GM12878 (cell line): ENCODE data around the gene ETV6. TPM values are rescaled to one million over a fixed set of nuclear protein-coding genes. Genes with fewer than 3 reads are reported as not detected.
A peak's percentile ranks its signal among the peaks of the same experiment; 100 is the strongest.

Experiments
- ATAC-seq: fragments of 200-7000 bp; cut with Tn5 transposase; 3 replicates; pipeline ENCODE4 v1.9.1; 2020; ENCODE audit warnings: mild to moderate bottlenecking, moderate library complexity
- BruUV-seq: library from RNA; stranded (reverse); fragments of 400-500 nt; replicated peaks from 2 replicates; lab custom pipeline; 2021; lab: Mats Ljungman, UMichigan
- CTCF ChIA-PET: fragments of 300-600 bp; sonication (Branson Sonifier 250); formaldehyde crosslinking; extraction: SDS; loops from one replicate; lab custom pipeline; 2021; ENCODE audit warnings: inconsistent platforms; lab: Yijun Ruan, JAX
- POLR2A ChIA-PET: fragments of 350-600 bp; formaldehyde crosslinking; extraction: SDS; loops from one replicate; lab custom pipeline; 2021; ENCODE audit warnings: inconsistent platforms; lab: Charles Lee
- RAD21 ChIA-PET: fragments of 300-600 bp; sonication (Branson Sonifier 250); formaldehyde crosslinking; loops from one replicate; lab custom pipeline; 2023; ENCODE audit warnings: antibody characterized with exemption; ENCODE audit not compliant: unreplicated experiment; lab: Charles Lee
- SMC1A ChIA-PET: fragments of 300-600 bp; sonication (Branson Sonifier 250); formaldehyde crosslinking; loops from one replicate; lab custom pipeline; 2023; ENCODE audit not compliant: unreplicated experiment, uncharacterized antibody; lab: Charles Lee
- DNase-seq: peaks from one replicate; pipeline ENCODE4 v3.0.0-alpha.2; 2011; ENCODE audit warnings: low read depth, low spot score
- FAIRE-seq: peaks from 3 replicates; lab custom pipeline; 2011; peaks lifted over from hg19 to GRCh38; lab: Jason Lieb, UNC
- H2AFZ ChIP-seq: 2 replicates; pipeline ENCODE4 v1.6.0; 2011; ENCODE audit warnings: low read depth, low read length, control low read depth; ENCODE audit not compliant: control insufficient read depth
- H3K27ac ChIP-seq: 2 replicates; pipeline ENCODE4 v1.5.1; 2011; ENCODE audit warnings: control low read depth; ENCODE audit not compliant: control insufficient read depth, insufficient read depth
- H3K27me3 ChIP-seq, 2 experiments: replicated peaks in 1 of 2; 2 replicates each; pipeline versions ENCODE4 v1.6.0 to v1.6.1; 2011; ENCODE audit warnings: low read length in 1 of 2; ENCODE audit not compliant: control insufficient read depth in 2 of 2, insufficient read depth in 2 of 2
- H3K36me3 ChIP-seq, 2 experiments: 2 replicates each; pipeline ENCODE4 v1.5.1; 2011; ENCODE audit warnings: low read length in 1 of 2; ENCODE audit not compliant: control insufficient read depth in 2 of 2, insufficient read depth in 2 of 2
- H3K4me1 ChIP-seq: 2 replicates; pipeline ENCODE4 v1.6.1; 2011; ENCODE audit warnings: mild to moderate bottlenecking, low read length, moderate library complexity, mixed read lengths; ENCODE audit not compliant: control insufficient read depth, insufficient read depth
- H3K4me2 ChIP-seq: 2 replicates; pipeline ENCODE4 v1.6.0; 2011; ENCODE audit warnings: control low read depth; ENCODE audit not compliant: control insufficient read depth, insufficient read depth
- H3K4me3 ChIP-seq: fragments of 200-600 bp; sonication (generic); 2 replicates; pipeline ENCODE4 v1.5.1; 2016
- H3K79me2 ChIP-seq: 2 replicates; pipeline ENCODE4 v1.6.0; 2011; ENCODE audit warnings: low read length; ENCODE audit not compliant: control insufficient read depth, insufficient read depth
- H3K9ac ChIP-seq: 2 replicates; pipeline ENCODE4 v1.8.0; 2011; ENCODE audit warnings: low read length, control low read depth, mixed read lengths; ENCODE audit not compliant: control insufficient read depth, insufficient read depth
- H3K9me3 ChIP-seq: replicated peaks from 3 replicates; pipeline ENCODE4 v1.5.1; 2011; ENCODE audit warnings: mild to moderate bottlenecking, low read length; ENCODE audit not compliant: control insufficient read depth, insufficient read depth
- H4K20me1 ChIP-seq: 2 replicates; pipeline ENCODE4 v1.6.0; 2011; ENCODE audit not compliant: control insufficient read depth, insufficient read depth
- BHLHE40 ChIP-seq, 2 experiments: fragments of 450-650 bp in 1 of 2; IDR thresholded peaks; 2 replicates each; pipeline ENCODE4 v1.6.1; 2011 to 2017; ENCODE audit warnings: low read depth in 2 of 2, borderline replicate concordance in 1 of 2, improper control_type of control experiment in 1 of 2, low read length in 1 of 2, mild to moderate bottlenecking in 1 of 2
- WRNIP1 ChIP-seq: IDR thresholded peaks from 2 replicates; pipeline ENCODE4 v1.6.1; 2011; ENCODE audit warnings: low read depth, low read length, improper control_type of control experiment, borderline replicate concordance
- WGBS: methylation state at CpG from one replicate; pipeline ENCODE4 v1.1.6; 2016; ENCODE audit warnings: low lambda C conversion rate; ENCODE audit not compliant: insufficient replicate concordance, insufficient coverage; ENCODE audit errors: missing lambda C conversion rate; 5-methylcytosine and 5-hydroxymethylcytosine counted together
- in situ Hi-C: fragments of 300-500 bp; cut with MboI; formaldehyde crosslinking; loops from 9 replicates; pipeline ENCODE4 v1.14.3; 2018; ENCODE audit warnings: mixed read lengths
- intact Hi-C: fragments of 100-400 bp; cut with micrococcal nuclease; formaldehyde crosslinking; loops from one replicate; pipeline ENCODE4 v1.14.2; 2022; ENCODE audit not compliant: unreplicated experiment
- polyA plus RNA-seq, 11 experiments: library from polyadenylated mRNA; depleted of rRNA in 4 of 11; unstranded in 6 of 11; stranded (reverse) in 5 of 11; fragments of >200 nt; fragmentation: Nextera tagmentation in 4 of 11; fragmentation: Illumina TruSeq in 1 of 11; extraction: Ambion mirVana in 4 of 11; extraction: Trizol in 1 of 11; gene quantifications; 1 replicate in 1 of 11; 2 replicates in 10 of 11; pipeline versions ENCODE4 v1.2.1 to v1.2.3, GENCODE V29; 2011 to 2016; ENCODE audit warnings: inconsistent platforms in 2 of 11, missing spikeins in 2 of 11, low read depth in 1 of 11
- total RNA-seq, 4 experiments: library from RNA; depleted of rRNA in 3 of 4; stranded (reverse); fragments of >200 nt in 3 of 4; fragmentation: Illumina TruSeq in 1 of 4; extraction: Trizol in 1 of 4; gene quantifications; 2 replicates each; pipeline versions ENCODE4 v1.2.1 to v1.2.3, GENCODE V29; 2013 to 2021
- TF ChIP-seq, protein P1 (sequence below): fragments of 450-650 bp; IDR thresholded peaks from 2 replicates; pipeline ENCODE4 v1.6.1; 2017; ENCODE audit warnings: borderline replicate concordance
- TF ChIP-seq, protein P2 (sequence below), 3 experiments: IDR thresholded peaks in 2 of 3; conservative IDR thresholded peaks in 1 of 3; 2 replicates each; pipeline ENCODE4 v1.5.1; 2011; ENCODE audit warnings: low read depth in 3 of 3, low read length in 3 of 3, mild to moderate bottlenecking in 3 of 3, control low read depth in 2 of 3, moderate library complexity in 2 of 3, inconsistent platforms in 1 of 3, mixed read lengths in 1 of 3; ENCODE audit not compliant: control insufficient read depth in 2 of 3, insufficient read depth in 1 of 3; ENCODE audit errors: extremely low read depth in 1 of 3
- TF ChIP-seq, protein P3 (sequence below): IDR thresholded peaks from 2 replicates; pipeline ENCODE4 v1.6.1; 2012; ENCODE audit warnings: low read depth, low read length, improper control_type of control experiment

The ETV6 gene
- total and polyA plus RNA-seq, 10 of the 15 experiments (the other 5 are each of a cell fraction or from before 2014, with no cell fraction given) = 6.6 to 74.8 (median 24.6) TPM

DNA sequence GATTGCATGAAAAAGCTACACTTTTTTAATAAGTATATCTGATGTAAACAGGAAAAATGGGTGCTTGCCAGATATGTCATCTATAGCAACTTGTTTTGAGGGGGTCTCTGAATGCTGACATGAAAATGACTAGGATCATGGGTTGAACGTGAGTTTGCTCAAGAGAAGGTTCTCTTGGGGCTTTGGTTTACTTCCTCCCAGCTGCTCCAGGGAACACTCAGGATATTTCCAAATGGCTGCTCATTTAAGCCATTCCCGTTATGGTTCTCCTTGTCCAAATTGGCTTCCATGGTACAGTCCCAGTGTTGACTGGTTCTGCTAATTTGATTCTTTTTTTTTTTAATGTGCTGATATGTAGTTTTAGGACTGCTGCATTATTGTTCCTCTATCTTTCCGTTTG, 118.3 kb downstream of the ETV6 start:
- peak overlapping the region; percentile 6; the same call in 1 of the 2 replicates for H3K4me2 ChIP-seq

More for the DNA sequence above, 118.3 kb downstream of the ETV6 start:
- ATAC-seq (no peak), FAIRE-seq (no peak), DNase-seq (no peak)
- intact Hi-C loops = no loop called here
- no peaks in the 10 kb centered on the region for H3K27me3 ChIP-seq
- SMC1A ChIA-PET = interaction anchor here (1.5 to 39.9 kb wide), 6 partner anchors 0 to 66 kb away, joined by 3 to 1116 read pairs (median 209); no protein-coding TSS in a partner anchor
- no peak overlapping the region for H3K9ac ChIP-seq
- H3K4me1 ChIP-seq = peaks cover 92% of the 10 kb centered on the region
- no peaks in the 10 kb centered on the region for H4K20me1 ChIP-seq
- in situ Hi-C loops = no loop called here
- no peak overlapping the region for H2AFZ ChIP-seq
- POLR2A ChIA-PET = interaction anchor here (2.8 to 10.8 kb wide), 3 partner anchors 13 to 65 kb away, joined by 7 to 144 read pairs (median 91); no protein-coding TSS in a partner anchor
- RAD21 ChIA-PET = interaction anchor here (2.2 to 21.4 kb wide), 7 partner anchors 9 to 69 kb away, joined by 6 to 497 read pairs (median 86); no protein-coding TSS in a partner anchor
- H3K4me3 ChIP-seq = no peak overlapping the region
- WGBS = 98% methylated on average over 3 of the region's 3 CpGs
- H3K36me3 ChIP-seq = peaks cover 11 to 12% of the 10 kb centered on the region in 2 experiments
- H3K27ac ChIP-seq = peak overlapping the region; percentile 100
- no TSS peak for BruUV-seq
- CTCF ChIA-PET = interaction anchor here (1.4 to 4.6 kb wide), 3 partner anchors 12 to 40 kb away, joined by 4 to 22 read pairs (median 5); no protein-coding TSS in a partner anchor
- TF ChIP-seq WRNIP1 = no peak
- TF ChIP-seq, protein P1, sequence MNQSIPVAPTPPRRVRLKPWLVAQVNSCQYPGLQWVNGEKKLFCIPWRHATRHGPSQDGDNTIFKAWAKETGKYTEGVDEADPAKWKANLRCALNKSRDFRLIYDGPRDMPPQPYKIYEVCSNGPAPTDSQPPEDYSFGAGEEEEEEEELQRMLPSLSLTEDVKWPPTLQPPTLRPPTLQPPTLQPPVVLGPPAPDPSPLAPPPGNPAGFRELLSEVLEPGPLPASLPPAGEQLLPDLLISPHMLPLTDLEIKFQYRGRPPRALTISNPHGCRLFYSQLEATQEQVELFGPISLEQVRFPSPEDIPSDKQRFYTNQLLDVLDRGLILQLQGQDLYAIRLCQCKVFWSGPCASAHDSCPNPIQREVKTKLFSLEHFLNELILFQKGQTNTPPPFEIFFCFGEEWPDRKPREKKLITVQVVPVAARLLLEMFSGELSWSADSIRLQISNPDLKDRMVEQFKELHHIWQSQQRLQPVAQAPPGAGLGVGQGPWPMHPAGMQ = no peak
- TF ChIP-seq, protein P2, sequence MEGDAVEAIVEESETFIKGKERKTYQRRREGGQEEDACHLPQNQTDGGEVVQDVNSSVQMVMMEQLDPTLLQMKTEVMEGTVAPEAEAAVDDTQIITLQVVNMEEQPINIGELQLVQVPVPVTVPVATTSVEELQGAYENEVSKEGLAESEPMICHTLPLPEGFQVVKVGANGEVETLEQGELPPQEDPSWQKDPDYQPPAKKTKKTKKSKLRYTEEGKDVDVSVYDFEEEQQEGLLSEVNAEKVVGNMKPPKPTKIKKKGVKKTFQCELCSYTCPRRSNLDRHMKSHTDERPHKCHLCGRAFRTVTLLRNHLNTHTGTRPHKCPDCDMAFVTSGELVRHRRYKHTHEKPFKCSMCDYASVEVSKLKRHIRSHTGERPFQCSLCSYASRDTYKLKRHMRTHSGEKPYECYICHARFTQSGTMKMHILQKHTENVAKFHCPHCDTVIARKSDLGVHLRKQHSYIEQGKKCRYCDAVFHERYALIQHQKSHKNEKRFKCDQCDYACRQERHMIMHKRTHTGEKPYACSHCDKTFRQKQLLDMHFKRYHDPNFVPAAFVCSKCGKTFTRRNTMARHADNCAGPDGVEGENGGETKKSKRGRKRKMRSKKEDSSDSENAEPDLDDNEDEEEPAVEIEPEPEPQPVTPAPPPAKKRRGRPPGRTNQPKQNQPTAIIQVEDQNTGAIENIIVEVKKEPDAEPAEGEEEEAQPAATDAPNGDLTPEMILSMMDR (IDR thresholded peaks at IDR 0.05 in 2 of 3, conservative IDR thresholded peaks at IDR 0.05 in 1 of 3; ENCODE audit: control insufficient read depth in 2 of 3, extremely low read depth in 1 of 3, insufficient read depth in 1 of 3, low read depth in 3 of 3, low read length in 3 of 3) = no peak
- TF ChIP-seq, protein P3, sequence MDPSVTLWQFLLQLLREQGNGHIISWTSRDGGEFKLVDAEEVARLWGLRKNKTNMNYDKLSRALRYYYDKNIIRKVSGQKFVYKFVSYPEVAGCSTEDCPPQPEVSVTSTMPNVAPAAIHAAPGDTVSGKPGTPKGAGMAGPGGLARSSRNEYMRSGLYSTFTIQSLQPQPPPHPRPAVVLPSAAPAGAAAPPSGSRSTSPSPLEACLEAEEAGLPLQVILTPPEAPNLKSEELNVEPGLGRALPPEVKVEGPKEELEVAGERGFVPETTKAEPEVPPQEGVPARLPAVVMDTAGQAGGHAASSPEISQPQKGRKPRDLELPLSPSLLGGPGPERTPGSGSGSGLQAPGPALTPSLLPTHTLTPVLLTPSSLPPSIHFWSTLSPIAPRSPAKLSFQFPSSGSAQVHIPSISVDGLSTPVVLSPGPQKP = no peak
- TF ChIP-seq BHLHE40 (IDR thresholded peaks at IDR 0.05; ENCODE audit: borderline replicate concordance in 1 of 2, low read depth in 2 of 2, low read length in 1 of 2) = no peak
- TF ChIP-seq, all 136 proteins: peak for 0
- Histone ChIP-seq H3K79me2 (peaks cover 85% of the 10 kb centered on the region), H3K9me3 (no peaks in the 10 kb centered on the region; the same call in 1 of the 3 replicates)
